Body of pancreas (tissue), 4 donors: ENCODE measurements around the gene PRPH.

Experiments used
- CTCF ChIP-seq, 7 experiments: fragments of 450-650 bp in 4 of 7; fragments of 200-600 bp in 3 of 7; sonication (generic) in 3 of 7; IDR thresholded peaks; one replicate each; pipeline ENCODE4 v1.5.1; 2016 to 2019; ENCODE audit warnings: antibody characterized with exemption in 7 of 7
- POLR2A ChIP-seq, 3 donors: fragments of 450-650 bp; IDR thresholded peaks; one replicate each; pipeline ENCODE4 v1.6.1; 2016; ENCODE audit warnings: antibody characterized with exemption in 3 of 3, mild to moderate bottlenecking in 2 of 3

DNA sequence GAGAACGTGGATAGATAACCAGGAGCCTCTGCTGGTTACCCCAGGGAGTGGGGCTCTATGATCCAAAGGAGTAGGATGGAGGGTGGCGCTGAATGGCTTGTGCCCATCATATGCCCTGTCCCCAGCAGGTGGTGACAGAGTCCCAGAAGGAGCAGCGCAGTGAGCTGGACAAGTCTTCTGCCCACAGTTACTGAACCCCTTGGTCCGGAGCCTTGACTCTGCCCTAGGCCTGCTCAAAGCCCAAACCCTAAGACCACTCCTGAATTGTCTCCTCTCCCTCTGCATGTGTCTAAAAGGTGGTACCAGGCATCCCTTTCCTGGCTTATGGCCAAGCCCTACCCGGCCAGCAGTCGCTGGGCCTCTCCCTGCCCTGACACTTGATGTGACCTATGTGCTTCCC, 3.2 kb downstream of the PRPH start:
- TF ChIP-seq POLR2A (IDR thresholded peaks at IDR 0.05) (no peak), CTCF (IDR thresholded peaks at IDR 0.05) (peak in 1 of 7 experiments; percentile 12)
